GM13976 (cell line): ENCODE measurements around the gene NANOS3.
A peak's percentile ranks its signal among the peaks of the same experiment; 100 is the strongest.
"Not testable (repeated sequence)": the region's sequence is repeated elsewhere in the genome, so short reads cannot be mapped to it uniquely, and the experiment has no call there.

Experiments used
- DNase-seq: peaks from one replicate; pipeline ENCODE4 v3.0.0; 2012; ENCODE audit warnings: low spot score
- in situ Hi-C: fragments of 300-500 bp; cut with MboI; formaldehyde crosslinking; loops from one replicate; pipeline ENCODE4 v1.12.0; 2022; ENCODE audit warnings: low sequenced_read_pairs, mixed read lengths, inconsistent platforms; ENCODE audit not compliant: unreplicated experiment
- TF ChIP-seq, protein P1 (sequence below): IDR thresholded peaks from 2 replicates; pipeline ENCODE4 v1.5.1; 2012; ENCODE audit warnings: borderline replicate concordance, mild to moderate bottlenecking; ENCODE audit not compliant: insufficient read depth; ENCODE audit errors: extremely low read depth, missing control alignments, control extremely low read depth

NANOS3 gene

GRCh38 chr19:13918726-13919411, 41.9 kb downstream of the NANOS3 start:
- no peak for DNase-seq
- TF ChIP-seq, protein P1, sequence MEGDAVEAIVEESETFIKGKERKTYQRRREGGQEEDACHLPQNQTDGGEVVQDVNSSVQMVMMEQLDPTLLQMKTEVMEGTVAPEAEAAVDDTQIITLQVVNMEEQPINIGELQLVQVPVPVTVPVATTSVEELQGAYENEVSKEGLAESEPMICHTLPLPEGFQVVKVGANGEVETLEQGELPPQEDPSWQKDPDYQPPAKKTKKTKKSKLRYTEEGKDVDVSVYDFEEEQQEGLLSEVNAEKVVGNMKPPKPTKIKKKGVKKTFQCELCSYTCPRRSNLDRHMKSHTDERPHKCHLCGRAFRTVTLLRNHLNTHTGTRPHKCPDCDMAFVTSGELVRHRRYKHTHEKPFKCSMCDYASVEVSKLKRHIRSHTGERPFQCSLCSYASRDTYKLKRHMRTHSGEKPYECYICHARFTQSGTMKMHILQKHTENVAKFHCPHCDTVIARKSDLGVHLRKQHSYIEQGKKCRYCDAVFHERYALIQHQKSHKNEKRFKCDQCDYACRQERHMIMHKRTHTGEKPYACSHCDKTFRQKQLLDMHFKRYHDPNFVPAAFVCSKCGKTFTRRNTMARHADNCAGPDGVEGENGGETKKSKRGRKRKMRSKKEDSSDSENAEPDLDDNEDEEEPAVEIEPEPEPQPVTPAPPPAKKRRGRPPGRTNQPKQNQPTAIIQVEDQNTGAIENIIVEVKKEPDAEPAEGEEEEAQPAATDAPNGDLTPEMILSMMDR, result no peak
- in situ Hi-C loops, result no loop called here

DNA sequence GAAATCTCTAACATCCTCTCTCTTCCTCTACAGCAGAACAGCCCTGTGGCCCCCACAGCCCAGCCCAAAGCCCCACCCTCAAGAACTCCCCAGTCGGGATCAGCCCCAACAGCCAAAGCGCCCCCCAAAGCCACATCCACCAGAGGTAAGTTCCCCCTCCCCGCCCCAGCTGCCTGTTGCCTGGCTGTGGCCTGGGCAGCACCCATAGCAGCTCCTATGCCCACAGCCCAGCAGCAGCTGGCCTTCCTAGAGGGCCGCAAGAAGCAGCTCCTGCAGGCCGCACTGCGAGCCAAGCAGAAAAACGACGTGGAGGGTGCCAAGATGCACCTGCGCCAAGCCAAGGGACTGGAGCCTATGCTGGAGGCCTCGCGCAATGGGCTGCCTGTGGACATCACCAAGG, 43.6 kb downstream of the NANOS3 start:
- no peak for DNase-seq
- in situ Hi-C loops, result no loop called here
- TF ChIP-seq, protein P1, result no peak

- in situ Hi-C loops, result no loop called here
- TF ChIP-seq, protein P1, result no peak
- peak; percentile 68 for DNase-seq
Observed at GRCh38 chr19:13920940-13921747, 44.2 kb downstream of the NANOS3 start.

DNA sequence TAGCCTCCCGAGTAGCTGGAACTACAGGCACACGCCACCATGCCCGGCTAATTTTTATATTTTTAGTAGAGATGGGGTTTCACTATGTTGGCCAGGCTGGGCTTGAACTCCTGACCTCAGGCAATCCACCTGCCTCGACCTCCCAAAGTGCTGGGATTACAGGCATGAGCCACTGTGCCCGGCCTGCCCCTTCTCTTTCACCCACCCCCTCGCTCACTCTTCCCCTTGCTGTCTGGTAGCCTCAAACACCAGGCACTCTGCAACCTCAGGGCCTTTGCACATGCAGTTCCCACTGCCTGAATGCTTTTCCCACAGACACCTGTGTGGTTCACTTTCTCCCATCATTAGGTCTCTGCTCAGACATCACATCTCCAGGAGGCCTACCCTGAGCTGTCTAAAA, 45.2 kb downstream of the NANOS3 start:
- in situ Hi-C loops, DNase-seq: not testable (repeated sequence)

DNA sequence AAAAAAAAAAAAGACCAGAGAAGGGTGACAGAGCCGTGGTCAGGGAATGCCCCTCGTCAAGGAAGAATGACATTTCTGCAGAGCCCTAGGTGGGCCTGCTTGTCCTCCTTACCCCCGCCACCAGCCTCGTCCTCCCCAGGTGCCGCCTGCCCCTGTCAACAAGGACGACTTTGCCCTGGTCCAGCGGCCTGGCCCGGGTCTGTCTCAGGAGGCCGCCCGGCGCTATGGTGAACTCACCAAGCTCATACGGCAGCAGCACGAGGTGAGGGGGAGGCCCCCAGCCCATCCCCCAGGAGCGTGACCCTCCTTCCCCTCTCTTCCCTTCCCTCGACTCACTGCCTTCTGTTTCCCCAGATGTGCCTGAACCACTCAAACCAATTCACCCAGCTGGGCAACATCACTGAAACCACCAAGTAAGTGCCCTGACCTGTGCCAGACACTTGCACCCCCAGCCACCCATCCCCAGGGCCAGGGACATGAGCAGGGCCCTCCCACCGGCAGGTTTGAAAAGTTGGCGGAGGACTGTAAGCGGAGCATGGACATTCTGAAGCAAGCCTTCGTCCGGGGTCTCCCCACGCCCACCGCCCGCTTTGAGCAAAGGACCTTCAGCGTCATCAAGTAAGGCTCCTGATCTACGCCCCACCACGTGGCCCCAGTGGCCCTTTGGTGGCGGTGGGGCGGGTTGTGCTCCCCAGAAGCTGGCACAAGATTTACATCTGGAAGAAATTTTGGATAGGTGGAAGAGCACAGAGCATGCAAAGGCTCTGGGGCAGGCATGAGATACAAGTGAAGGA, 46.5 kb downstream of the NANOS3 start:
- TF ChIP-seq, protein P1, result no peak
- DNase-seq, result no peak
- in situ Hi-C loops, result no loop called here

GRCh38 chr19:13926010-13926409, 49.1 kb downstream of the NANOS3 start:
- in situ Hi-C loops, result no loop called here
- DNase-seq, result no peak
- TF ChIP-seq, protein P1, result no peak
